ENCODE data around the gene IGSF9B. TPM values are rescaled to one million over a fixed set of nuclear protein-coding genes. Genes with fewer than 3 reads are reported as not detected.
A peak's percentile ranks its signal among the peaks of the same experiment; 100 is the strongest.

The IGSF9B gene
- total RNA-seq, 2 donors from 2014 or later = 1.6 to 3.3 TPM

GRCh38 chr11:133955081-133955891 is 1.5 kb downstream of the IGSF9B start:
- Histone ChIP-seq H3K27ac (no peak overlapping the region), H3K36me3 (replicated peaks in 1 of 2; ENCODE audit: insufficient read depth in 1 of 2, low read depth in 2 of 2) (no peaks in the 10 kb centered on the region), H3K9me3 (no peaks in the 10 kb centered on the region), H3K4me1 (peaks cover 23% of the 10 kb centered on the region), H3K27me3 (peaks cover 0 to 14% of the 10 kb centered on the region in 2 donors), H3K4me3 (no peak overlapping the region)
- DNase-seq (peak in 2 of 4 donors; percentile 33 to 34), ATAC-seq (no peak)
- intact Hi-C loops (cut with DNase I) = no loop called here
- 9 to 38% methylated on average over 16 to 49 of the region's 49 CpGs for WGBS, 2 donors
- TF ChIP-seq POLR2A (IDR thresholded peaks at IDR 0.05) (no peak), CTCF (IDR thresholded peaks at IDR 0.05) (no peak)

- 89 to 100% methylated on average over 1 to 8 of the region's 8 CpGs for WGBS, 2 donors
- no peak for TF ChIP-seq POLR2A (IDR thresholded peaks at IDR 0.05)
- TF ChIP-seq CTCF (IDR thresholded peaks at IDR 0.05) = no peak
- ATAC-seq (no peak), DNase-seq (no peak)
- Histone ChIP-seq H3K36me3 (replicated peaks in 1 of 2; ENCODE audit: insufficient read depth in 1 of 2, low read depth in 2 of 2) (no peaks in the 10 kb centered on the region), H3K9me3 (no peaks in the 10 kb centered on the region), H3K4me3 (no peak overlapping the region), H3K4me1 (peaks cover 23% of the 10 kb centered on the region), H3K27ac (no peak overlapping the region), H3K27me3 (peaks cover 0 to 14% of the 10 kb centered on the region in 2 donors)
- intact Hi-C loops (cut with DNase I) = no loop called here
Observed at GRCh38 chr11:133953999-133954398, 2.8 kb downstream of the IGSF9B start.

- WGBS, 2 donors = 69 to 82% methylated on average over 3 to 5 of the region's 5 CpGs
- intact Hi-C loops (cut with DNase I) = no loop called here
- peaks cover 0 to 14% of the 10 kb centered on the region in 2 donors for H3K27me3 ChIP-seq
Observed at GRCh38 chr11:133953547-133953946, 3.2 kb downstream of the IGSF9B start.

GRCh38 chr11:133952199-133953190 is 4.3 kb downstream of the IGSF9B start:
- TF ChIP-seq POLR2A (IDR thresholded peaks at IDR 0.05) = no peak
- TF ChIP-seq CTCF (IDR thresholded peaks at IDR 0.05) = no peak
- H3K27me3 ChIP-seq = peaks cover 0 to 14% of the 10 kb centered on the region in 2 donors
- ATAC-seq = no peak
- 59 to 74% methylated on average over 6 to 10 of the region's 10 CpGs for WGBS, 2 donors
- H3K4me1 ChIP-seq = peaks cover 16% of the 10 kb centered on the region
- H3K9me3 ChIP-seq = no peaks in the 10 kb centered on the region
- H3K36me3 ChIP-seq (replicated peaks in 1 of 2; ENCODE audit: insufficient read depth in 1 of 2, low read depth in 2 of 2) = no peaks in the 10 kb centered on the region
- no peak for DNase-seq
- H3K4me3 ChIP-seq = no peak overlapping the region
- no peak overlapping the region for H3K27ac ChIP-seq
- intact Hi-C loops (cut with DNase I) = no loop called here

More at GRCh38 chr11:133953547-133953946, 3.2 kb downstream of the IGSF9B start:
- Histone ChIP-seq H3K9me3 (no peaks in the 10 kb centered on the region), H3K36me3 (replicated peaks in 1 of 2; ENCODE audit: insufficient read depth in 1 of 2, low read depth in 2 of 2) (no peaks in the 10 kb centered on the region), H3K27ac (no peak overlapping the region), H3K4me1 (peaks cover 23% of the 10 kb centered on the region), H3K4me3 (no peak overlapping the region)
- DNase-seq (no peak), ATAC-seq (no peak)
- TF ChIP-seq POLR2A (IDR thresholded peaks at IDR 0.05) (no peak), CTCF (IDR thresholded peaks at IDR 0.05) (no peak)

All from body of pancreas (tissue), 4 donors.